Gastroesophageal sphincter (tissue), 4 donors: ENCODE results near the gene NR2C1. TPM values are rescaled to one million over a fixed set of nuclear protein-coding genes. Genes with fewer than 3 reads are reported as not detected.

Source experiments
- ATAC-seq: fragments of 150-250 bp; one replicate; pipeline ENCODE4 v1.9.1; 2016; ENCODE audit warnings: mild to moderate bottlenecking, moderate library complexity
- H3K27ac ChIP-seq, 4 donors: fragments of 200-600 bp; sonication (generic) in 3 of 4; 1 replicate in 3 of 4; 2 replicates in 1 of 4; pipeline ENCODE4 v1.5.1; 2016 to 2019
- H3K27me3 ChIP-seq: fragments of 200-600 bp; sonication (generic); one replicate; pipeline ENCODE4 v1.5.1; 2019
- H3K36me3 ChIP-seq, 2 donors: fragments of 200-600 bp; sonication (generic); one replicate each; pipeline ENCODE4 v1.5.1; 2019; ENCODE audit warnings: control low read depth in 1 of 2
- H3K4me1 ChIP-seq, 3 donors: fragments of 200-600 bp; sonication (generic); 1 replicate in 2 of 3; 2 replicates in 1 of 3; pipeline ENCODE4 v1.5.1; 2016 to 2019; ENCODE audit warnings: control low read depth in 2 of 3
- H3K4me3 ChIP-seq, 2 donors: fragments of 200-600 bp; sonication (generic); one replicate each; pipeline ENCODE4 v1.5.1; 2019; ENCODE audit warnings: mild to moderate bottlenecking in 1 of 2, moderate library complexity in 1 of 2
- H3K9me3 ChIP-seq, 3 donors: fragments of 200-600 bp; sonication (generic); one replicate each; pipeline ENCODE4 v1.5.1; 2017 to 2019; ENCODE audit warnings: control low read depth in 2 of 3
- CTCF ChIP-seq, 4 experiments: fragments of 200-600 bp in 2 of 4; fragments of 450-650 bp in 2 of 4; sonication (generic) in 1 of 4; IDR thresholded peaks; one replicate each; pipeline ENCODE4 v1.5.1; 2017 to 2019; ENCODE audit warnings: antibody characterized with exemption in 4 of 4, mild to moderate bottlenecking in 2 of 4, moderate library complexity in 2 of 4
- EP300 ChIP-seq: sonication (generic); formaldehyde crosslinking; IDR thresholded peaks from one replicate; pipeline ENCODE4 v1.6.1; 2017; ENCODE audit warnings: antibody characterized with exemption, mild to moderate bottlenecking
- POLR2A ChIP-seq, 2 donors: fragments of 450-650 bp; IDR thresholded peaks; one replicate each; pipeline ENCODE4 v1.6.1; 2017; ENCODE audit warnings: antibody characterized with exemption in 2 of 2, mild to moderate bottlenecking in 2 of 2, moderate library complexity in 1 of 2
- POLR2AphosphoS5 ChIP-seq: sonication (generic); formaldehyde crosslinking; IDR thresholded peaks from one replicate; pipeline ENCODE4 v1.6.1; 2017; ENCODE audit warnings: antibody characterized with exemption
- WGBS, 2 donors: methylation state at CpG; one replicate each; pipeline ENCODE4 v1.1.5; 2018; ENCODE audit warnings: low coverage in 1 of 2; 5-methylcytosine and 5-hydroxymethylcytosine counted together
- total RNA-seq, 4 donors: library from RNA; depleted of rRNA; stranded (reverse); fragments of >200 nt; gene quantifications; one replicate each; pipeline ENCODE4 v1.1.0, GENCODE V29; 2016

NR2C1 gene
- total RNA-seq: 10 to 100 TPM; 29.0 to 70.8 (median 45.1) TPM

GRCh38 chr12:95072900-95073697 lies at the start of gene NR2C1:
Gene NR2C1, minus strand, starts transcription at chr12:95073618. Its CDS starts 6,234 bp downstream, at chr12:95067384.
- TF ChIP-seq POLR2A (IDR thresholded peaks at IDR 0.05) (peak; percentile 30 to 40), POLR2AphosphoS5 (peak; percentile 53), CTCF (IDR thresholded peaks at IDR 0.05) (no peak)
- H3K4me3 ChIP-seq: peak within 1 kb of the TSS; percentile 95 to 99
- ATAC-seq: peak; percentile 96
- no peaks in the 10 kb centered on the region for H3K9me3 ChIP-seq
- no peaks in the 10 kb centered on the region for H3K36me3 ChIP-seq
- 0% methylated on average over 3 to 11 of the region's 99 CpGs for WGBS, 2 donors
- H3K27ac ChIP-seq: peak within 1 kb of the TSS; percentile 87 to 97 (median 92)
- no peaks in the 10 kb centered on the region for H3K27me3 ChIP-seq
- H3K4me1 ChIP-seq: peaks cover 0 to 55% (median 11%) of the 10 kb centered on the region in 3 donors

GRCh38 chr12:95118788-95119179 lies 45.4 kb upstream of the NR2C1 start:
- 73 to 89% methylated on average over 3 of the region's 3 CpGs for WGBS, 2 donors
- no peaks in the 10 kb centered on the region for H3K9me3 ChIP-seq
- peaks cover 4 to 36% (median 19%) of the 10 kb centered on the region in 3 donors for H3K4me1 ChIP-seq
- H3K27ac ChIP-seq: peak overlapping the region in 3 of 4 donors; percentile 0 to 50 (median 11)
- ATAC-seq: no peak
- no peak overlapping the region for H3K4me3 ChIP-seq
- TF ChIP-seq EP300 (no peak), CTCF (IDR thresholded peaks at IDR 0.05) (no peak), POLR2AphosphoS5 (no peak), POLR2A (IDR thresholded peaks at IDR 0.05) (no peak)
- H3K36me3 ChIP-seq: no peaks in the 10 kb centered on the region
- H3K27me3 ChIP-seq: no peaks in the 10 kb centered on the region

DNA sequence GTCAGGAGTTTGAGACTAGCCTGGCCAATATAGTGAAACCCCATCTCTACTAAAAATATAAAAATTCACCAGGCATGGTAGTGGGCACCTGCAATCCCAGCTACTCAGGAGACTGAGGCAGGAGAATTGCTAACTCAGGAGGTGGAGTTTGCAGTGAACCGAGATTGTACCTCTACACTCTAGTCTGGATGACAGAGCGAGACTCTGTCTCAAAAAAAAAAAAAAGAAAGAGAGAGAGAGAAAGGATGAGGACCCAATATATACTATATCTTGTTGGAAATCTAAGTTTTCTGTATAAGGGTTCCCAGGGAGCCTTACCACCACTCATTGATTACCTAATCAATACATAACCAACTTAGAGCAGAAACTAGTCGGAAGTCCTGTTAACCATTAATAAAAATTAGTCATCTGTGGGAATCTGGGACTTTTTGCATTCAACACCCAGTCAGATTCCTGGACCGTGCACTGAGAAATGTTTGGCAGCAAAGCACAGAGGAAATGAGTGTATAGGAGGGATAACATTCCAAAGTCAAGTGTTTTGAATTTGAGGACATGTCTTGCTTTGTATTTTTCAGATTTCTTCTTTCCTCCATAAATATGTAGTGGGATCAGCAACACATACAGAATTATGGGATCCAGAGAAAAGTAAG lies 44.8 kb upstream of the NR2C1 start:
- H3K27me3 ChIP-seq: no peaks in the 10 kb centered on the region
- peaks cover 0 to 4% of the 10 kb centered on the region in 2 donors for H3K36me3 ChIP-seq
- 30 to 66% methylated on average over 4 of the region's 4 CpGs for WGBS, 2 donors
- H3K27ac ChIP-seq: peak overlapping the region in 3 of 4 donors; percentile 11 to 50 (median 45)
- no peak for ATAC-seq
- TF ChIP-seq EP300 (no peak), POLR2AphosphoS5 (no peak), POLR2A (IDR thresholded peaks at IDR 0.05) (no peak), CTCF (IDR thresholded peaks at IDR 0.05) (no peak)
- H3K4me3 ChIP-seq: no peak overlapping the region
- peaks cover 4 to 34% (median 19%) of the 10 kb centered on the region in 3 donors for H3K4me1 ChIP-seq
- H3K9me3 ChIP-seq: no peaks in the 10 kb centered on the region

DNA sequence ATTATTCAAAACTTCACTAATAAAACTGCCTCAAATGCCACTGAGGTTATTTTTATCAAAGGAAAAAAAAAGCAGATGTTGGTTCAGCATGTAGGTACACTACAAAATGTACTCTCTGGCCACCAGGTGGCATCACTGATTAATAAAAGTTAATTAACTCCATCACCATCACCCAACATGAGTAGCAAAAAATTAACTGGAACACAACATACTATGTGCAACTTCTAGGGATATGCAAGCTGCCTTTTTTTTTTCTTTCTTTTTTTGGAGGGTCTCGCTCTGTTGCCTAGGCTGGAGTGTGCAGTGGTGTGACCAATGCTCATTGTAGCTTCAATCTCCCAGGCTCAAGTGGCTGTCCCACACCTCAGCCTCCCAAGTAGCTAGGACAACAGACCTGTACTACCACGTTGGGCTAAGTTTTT lies 43.8 kb upstream of the NR2C1 start:
- H3K27ac ChIP-seq: peak overlapping the region; percentile 52 to 75 (median 66)

More for the DNA sequence above, 43.8 kb upstream of the NR2C1 start:
- ATAC-seq: peak; percentile 87
- Histone ChIP-seq H3K4me1 (peaks cover 4 to 34% (median 19%) of the 10 kb centered on the region in 3 donors), H3K27me3 (no peaks in the 10 kb centered on the region), H3K4me3 (no peak overlapping the region), H3K36me3 (peaks cover 0 to 14% of the 10 kb centered on the region in 2 donors), H3K9me3 (no peaks in the 10 kb centered on the region)
- WGBS, 2 donors: 44 to 61% methylated on average over 2 of the region's 2 CpGs
- TF ChIP-seq POLR2AphosphoS5: peak; percentile 34
- TF ChIP-seq POLR2A (IDR thresholded peaks at IDR 0.05): no peak
- TF ChIP-seq CTCF (IDR thresholded peaks at IDR 0.05): peak; percentile 72 to 93 (median 80)
